DOHH2 (cell line): ENCODE measurements around the gene SMIM21.

ENCODE experiments used
- H3F3A ChIP-seq: fragments of 200-600 bp; sonication (generic), shearing (Covaris generic); 2 replicates; pipeline ENCODE4 v1.6.0; 2016; ENCODE audit warnings: antibody characterized with exemption, mild to moderate bottlenecking; ENCODE audit not compliant: control insufficient read depth, insufficient read depth
- H3K27ac ChIP-seq: fragments of 200-600 bp; sonication (generic); 2 replicates; pipeline ENCODE4 v1.5.1; 2014; ENCODE audit warnings: low read depth, mild to moderate bottlenecking, low read length, moderate library complexity
- H3K27me3 ChIP-seq: fragments of 200-600 bp; sonication (generic); 2 replicates; pipeline ENCODE4 v1.6.1; 2014; ENCODE audit warnings: mild to moderate bottlenecking, low read length, mixed read lengths; ENCODE audit not compliant: control insufficient read depth
- H3K36me3 ChIP-seq: fragments of 200-600 bp; sonication (generic); 2 replicates; pipeline ENCODE4 v1.6.1; 2014; ENCODE audit warnings: mild to moderate bottlenecking, low read length, moderate library complexity, mixed read lengths; ENCODE audit not compliant: control insufficient read depth
- H3K4me1 ChIP-seq: fragments of 200-600 bp; sonication (generic); 2 replicates; pipeline ENCODE4 v1.6.1; 2014; ENCODE audit warnings: mild to moderate bottlenecking, low read length, mixed read lengths; ENCODE audit not compliant: control insufficient read depth
- H3K4me2 ChIP-seq: fragments of 200-600 bp; sonication (generic); 2 replicates; pipeline ENCODE4 v1.6.0; 2014; ENCODE audit warnings: mild to moderate bottlenecking, low read length, moderate library complexity
- H3K4me3 ChIP-seq: fragments of 200-600 bp; sonication (generic); 2 replicates; pipeline ENCODE4 v1.5.1; 2014; ENCODE audit warnings: mild to moderate bottlenecking, low read length, mixed read lengths
- H3K79me2 ChIP-seq: fragments of 200-600 bp; sonication (generic); 2 replicates; pipeline ENCODE4 v1.6.1; 2014; ENCODE audit warnings: mild to moderate bottlenecking, low read length, mixed read lengths; ENCODE audit not compliant: control insufficient read depth
- H3K9me2 ChIP-seq: fragments of 200-600 bp; sonication (generic); replicated peaks from 2 replicates; pipeline ENCODE4 v1.6.1; 2014; ENCODE audit warnings: mild to moderate bottlenecking, low read length, mixed read lengths; ENCODE audit not compliant: control insufficient read depth
- H3K9me3 ChIP-seq: fragments of 200-600 bp; sonication (generic); 2 replicates; pipeline ENCODE4 v1.6.1; 2014; ENCODE audit warnings: antibody characterized with exemption, low read length, mixed read lengths; ENCODE audit not compliant: control insufficient read depth, insufficient read depth
- H4K20me1 ChIP-seq: fragments of 200-600 bp; sonication (generic); 2 replicates; pipeline ENCODE4 v1.6.0; 2014; ENCODE audit warnings: low read depth, mild to moderate bottlenecking, antibody characterized with exemption, low read length, moderate library complexity; ENCODE audit not compliant: control insufficient read depth, insufficient read depth
- EZH2phosphoT487 ChIP-seq: fragments of 200-600 bp; sonication (generic); IDR thresholded peaks from 2 replicates; pipeline ENCODE4 v1.6.1; 2017; ENCODE audit warnings: borderline replicate concordance, mild to moderate bottlenecking, antibody characterized with exemption, low read length, moderate library complexity, mixed read lengths
- TF ChIP-seq, protein P1 (sequence below): fragments of 200-600 bp; sonication (generic); IDR thresholded peaks from one replicate; pipeline ENCODE4 v1.5.1; 2014; ENCODE audit warnings: antibody characterized with exemption, mild to moderate bottlenecking, low read depth, low read length; ENCODE audit not compliant: poor library complexity, severe bottlenecking

Gene SMIM21

DNA sequence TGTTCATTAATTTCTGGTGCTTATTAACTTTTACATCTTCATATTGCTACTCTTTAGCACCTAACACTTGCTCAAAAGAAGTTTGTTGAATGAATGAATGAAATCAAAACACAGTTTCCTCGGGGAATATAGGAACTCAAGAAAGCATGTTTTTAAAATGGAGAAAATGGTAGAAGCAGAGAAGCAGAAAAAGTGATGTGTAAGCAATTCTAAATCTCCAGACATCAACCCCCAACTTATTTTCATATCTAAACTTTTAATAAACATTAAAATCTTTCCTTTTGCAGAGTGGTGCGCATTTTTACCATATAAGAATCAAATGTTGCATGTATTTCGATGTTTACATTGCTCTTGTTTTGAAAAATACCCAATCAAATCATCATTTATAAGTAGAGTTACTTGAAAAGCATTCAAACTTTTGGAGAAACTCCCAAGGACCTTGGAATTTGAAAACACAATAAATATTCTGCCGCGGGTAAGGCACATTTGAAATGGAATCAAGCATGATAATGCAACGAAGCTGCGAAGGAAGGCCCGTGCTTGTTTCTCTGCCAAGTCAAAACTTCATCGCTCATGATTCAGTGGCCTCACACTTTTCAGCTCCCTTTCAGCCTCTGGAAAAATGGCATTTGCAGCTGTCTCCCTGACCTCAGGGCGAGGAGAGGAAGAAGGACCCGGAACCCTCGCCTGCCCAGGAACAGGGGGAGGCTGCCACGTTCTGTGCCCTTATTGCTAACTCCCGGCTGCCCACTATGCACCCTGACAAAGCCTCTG, 26.7 kb upstream of the SMIM21 start:
- no peaks in the 10 kb centered on the region for H3F3A ChIP-seq
- H3K79me2 ChIP-seq: no peaks in the 10 kb centered on the region
- H3K27ac ChIP-seq: no peak overlapping the region
- H3K4me3 ChIP-seq: no peak overlapping the region
- H3K9me3 ChIP-seq: no peaks in the 10 kb centered on the region
- H3K27me3 ChIP-seq: no peaks in the 10 kb centered on the region
- H3K9me2 ChIP-seq: no peaks in the 10 kb centered on the region
- TF ChIP-seq, protein P1, sequence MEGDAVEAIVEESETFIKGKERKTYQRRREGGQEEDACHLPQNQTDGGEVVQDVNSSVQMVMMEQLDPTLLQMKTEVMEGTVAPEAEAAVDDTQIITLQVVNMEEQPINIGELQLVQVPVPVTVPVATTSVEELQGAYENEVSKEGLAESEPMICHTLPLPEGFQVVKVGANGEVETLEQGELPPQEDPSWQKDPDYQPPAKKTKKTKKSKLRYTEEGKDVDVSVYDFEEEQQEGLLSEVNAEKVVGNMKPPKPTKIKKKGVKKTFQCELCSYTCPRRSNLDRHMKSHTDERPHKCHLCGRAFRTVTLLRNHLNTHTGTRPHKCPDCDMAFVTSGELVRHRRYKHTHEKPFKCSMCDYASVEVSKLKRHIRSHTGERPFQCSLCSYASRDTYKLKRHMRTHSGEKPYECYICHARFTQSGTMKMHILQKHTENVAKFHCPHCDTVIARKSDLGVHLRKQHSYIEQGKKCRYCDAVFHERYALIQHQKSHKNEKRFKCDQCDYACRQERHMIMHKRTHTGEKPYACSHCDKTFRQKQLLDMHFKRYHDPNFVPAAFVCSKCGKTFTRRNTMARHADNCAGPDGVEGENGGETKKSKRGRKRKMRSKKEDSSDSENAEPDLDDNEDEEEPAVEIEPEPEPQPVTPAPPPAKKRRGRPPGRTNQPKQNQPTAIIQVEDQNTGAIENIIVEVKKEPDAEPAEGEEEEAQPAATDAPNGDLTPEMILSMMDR: no peak
- no peak for TF ChIP-seq EZH2phosphoT487
- H3K36me3 ChIP-seq: no peaks in the 10 kb centered on the region
- H3K4me1 ChIP-seq: no peaks in the 10 kb centered on the region
- no peaks in the 10 kb centered on the region for H4K20me1 ChIP-seq
- H3K4me2 ChIP-seq: no peak overlapping the region

DNA sequence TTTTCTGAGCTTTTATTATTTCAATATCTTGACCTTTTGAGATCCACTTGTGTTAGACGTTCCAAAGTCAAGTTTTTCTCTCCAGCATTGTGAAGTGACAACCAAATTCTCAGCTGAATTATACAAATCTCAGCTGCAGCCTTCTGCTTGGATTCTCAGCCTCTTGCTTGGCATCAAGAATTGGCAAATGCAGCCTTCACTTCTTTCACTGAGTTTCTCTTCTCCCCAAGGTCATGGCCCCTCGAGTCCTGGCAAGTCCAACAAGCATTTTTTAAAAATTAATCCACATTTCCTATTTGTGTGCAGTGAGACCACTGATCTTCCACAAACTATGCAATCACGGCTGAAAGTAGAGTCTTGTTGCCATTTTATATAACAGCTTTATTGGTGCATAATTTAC, 23.4 kb upstream of the SMIM21 start:
- Histone ChIP-seq H3K27me3 (no peaks in the 10 kb centered on the region), H3K9me2 (no peaks in the 10 kb centered on the region), H3K9me3 (no peaks in the 10 kb centered on the region), H3K4me2 (no peak overlapping the region), H3K36me3 (no peaks in the 10 kb centered on the region), H4K20me1 (no peaks in the 10 kb centered on the region), H3K4me3 (no peak overlapping the region), H3K79me2 (no peaks in the 10 kb centered on the region), H3K4me1 (no peaks in the 10 kb centered on the region), H3F3A (no peaks in the 10 kb centered on the region), H3K27ac (no peak overlapping the region)
- no peak for TF ChIP-seq EZH2phosphoT487
- TF ChIP-seq, protein P1: no peak

DNA sequence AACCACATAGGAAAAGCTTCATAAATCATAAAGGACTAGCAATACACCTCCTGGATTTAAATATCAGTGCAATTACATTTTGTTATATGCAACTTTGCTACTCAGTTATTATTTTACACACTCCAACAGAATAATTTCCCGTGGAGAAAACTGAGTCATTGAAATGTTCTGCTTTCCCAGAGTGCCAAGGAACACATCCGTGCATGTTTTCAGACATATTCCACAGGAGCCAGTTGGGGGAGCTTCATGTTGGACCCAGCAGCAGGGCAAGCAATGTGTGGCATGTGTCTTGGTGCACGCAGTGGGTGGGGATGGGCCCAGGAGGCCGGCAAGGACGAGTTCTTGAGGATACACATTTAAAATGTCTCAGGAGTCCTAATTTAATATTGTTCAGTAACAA, 14.4 kb upstream of the SMIM21 start:
- no peaks in the 10 kb centered on the region for H3K9me2 ChIP-seq
- H3K4me2 ChIP-seq: no peak overlapping the region
- no peaks in the 10 kb centered on the region for H3K27me3 ChIP-seq
- no peaks in the 10 kb centered on the region for H4K20me1 ChIP-seq
- no peaks in the 10 kb centered on the region for H3K36me3 ChIP-seq
- H3K79me2 ChIP-seq: no peaks in the 10 kb centered on the region
- no peak overlapping the region for H3K27ac ChIP-seq
- TF ChIP-seq EZH2phosphoT487: no peak
- TF ChIP-seq, protein P1: no peak
- H3K4me1 ChIP-seq: no peaks in the 10 kb centered on the region
- no peak overlapping the region for H3K4me3 ChIP-seq
- no peaks in the 10 kb centered on the region for H3K9me3 ChIP-seq
- H3F3A ChIP-seq: no peaks in the 10 kb centered on the region
